DND-41 (cell line): ENCODE data around the gene CEP112.

Source experiments
- ATAC-seq: fragments of 200-7000 bp; cut with Tn5 transposase; 3 replicates; pipeline ENCODE4 v1.9.1; 2021; ENCODE audit warnings: low read depth; ENCODE audit not compliant: insufficient read depth
- DNase-seq: peaks from one replicate; pipeline ENCODE4 v3.0.0-alpha.2; 2020
- H2AFZ ChIP-seq: 2 replicates; pipeline ENCODE4 v1.6.0; 2012; ENCODE audit warnings: low read depth, low read length
- H3K27ac ChIP-seq: 2 replicates; pipeline ENCODE4 v1.5.1; 2012; ENCODE audit warnings: low read length, inconsistent platforms
- H3K27me3 ChIP-seq: fragments of 200-600 bp; sonication (generic); 2 replicates; pipeline ENCODE4 v1.6.0; 2012; ENCODE audit warnings: low read length, mild to moderate bottlenecking, inconsistent platforms; ENCODE audit not compliant: insufficient read depth, poor library complexity
- H3K36me3 ChIP-seq: 2 replicates; pipeline ENCODE4 v1.5.1; 2012; ENCODE audit warnings: low read length, inconsistent platforms; ENCODE audit not compliant: insufficient read depth
- H3K4me1 ChIP-seq: 2 replicates; pipeline ENCODE4 v1.5.1; 2012; ENCODE audit warnings: mild to moderate bottlenecking, low read length; ENCODE audit not compliant: insufficient read depth
- H3K4me2 ChIP-seq: 2 replicates; pipeline ENCODE4 v1.6.0; 2012; ENCODE audit warnings: mild to moderate bottlenecking, moderate library complexity, low read length, inconsistent platforms; ENCODE audit not compliant: insufficient read depth
- H3K4me3 ChIP-seq, 2 experiments: fragments of 200-600 bp in 1 of 2; shearing (Covaris generic) in 1 of 2; 2 replicates each; pipeline ENCODE4 v1.5.1; 2012 to 2016; ENCODE audit warnings: inconsistent platforms in 2 of 2, low read length in 2 of 2, mild to moderate bottlenecking in 2 of 2, low read depth in 1 of 2, moderate library complexity in 1 of 2
- H3K79me2 ChIP-seq: 2 replicates; pipeline ENCODE4 v1.6.0; 2012; ENCODE audit warnings: low read length, inconsistent platforms; ENCODE audit not compliant: insufficient read depth
- H3K9ac ChIP-seq: 2 replicates; pipeline ENCODE4 v1.6.0; 2012; ENCODE audit warnings: low read depth, mild to moderate bottlenecking, inconsistent platforms, low read length, moderate library complexity
- H3K9me3 ChIP-seq: 2 replicates; pipeline ENCODE4 v1.5.1; 2012; ENCODE audit warnings: low read length, moderate library complexity, mild to moderate bottlenecking, inconsistent platforms; ENCODE audit not compliant: insufficient read depth, severe bottlenecking
- H4K20me1 ChIP-seq: 2 replicates; pipeline ENCODE4 v1.6.0; 2012; ENCODE audit warnings: low read length; ENCODE audit not compliant: insufficient read depth
- EZH2 ChIP-seq: IDR thresholded peaks from 3 replicates; pipeline ENCODE4 v1.6.1; 2012; ENCODE audit warnings: borderline replicate concordance, low read depth, mild to moderate bottlenecking, moderate library complexity, low read length, inconsistent platforms; ENCODE audit not compliant: severe bottlenecking
- TF ChIP-seq, protein P1 (sequence below): IDR thresholded peaks from 2 replicates; pipeline ENCODE4 v1.5.1; 2012; ENCODE audit warnings: borderline replicate concordance, low read length, moderate library complexity, mild to moderate bottlenecking; ENCODE audit not compliant: poor library complexity, severe bottlenecking; ENCODE audit errors: extremely low read depth

CEP112 gene

GRCh38 chr17:65780111-65780510, 411.8 kb downstream of the CEP112 start:
- Histone ChIP-seq H3K27ac (no peak overlapping the region), H4K20me1 (no peaks in the 10 kb centered on the region), H3K9ac (no peak overlapping the region), H3K27me3 (no peaks in the 10 kb centered on the region), H3K36me3 (no peaks in the 10 kb centered on the region), H3K4me2 (no peak overlapping the region), H3K4me3 (no peak overlapping the region), H3K4me1 (0 out of 2 replicates have a peak, but pooled peaks cover under 1% of the 10 kb centered on the region), H3K9me3 (no peaks in the 10 kb centered on the region), H2AFZ (no peak overlapping the region), H3K79me2 (no peaks in the 10 kb centered on the region)
- DNase-seq = no peak
- TF ChIP-seq, protein P1, sequence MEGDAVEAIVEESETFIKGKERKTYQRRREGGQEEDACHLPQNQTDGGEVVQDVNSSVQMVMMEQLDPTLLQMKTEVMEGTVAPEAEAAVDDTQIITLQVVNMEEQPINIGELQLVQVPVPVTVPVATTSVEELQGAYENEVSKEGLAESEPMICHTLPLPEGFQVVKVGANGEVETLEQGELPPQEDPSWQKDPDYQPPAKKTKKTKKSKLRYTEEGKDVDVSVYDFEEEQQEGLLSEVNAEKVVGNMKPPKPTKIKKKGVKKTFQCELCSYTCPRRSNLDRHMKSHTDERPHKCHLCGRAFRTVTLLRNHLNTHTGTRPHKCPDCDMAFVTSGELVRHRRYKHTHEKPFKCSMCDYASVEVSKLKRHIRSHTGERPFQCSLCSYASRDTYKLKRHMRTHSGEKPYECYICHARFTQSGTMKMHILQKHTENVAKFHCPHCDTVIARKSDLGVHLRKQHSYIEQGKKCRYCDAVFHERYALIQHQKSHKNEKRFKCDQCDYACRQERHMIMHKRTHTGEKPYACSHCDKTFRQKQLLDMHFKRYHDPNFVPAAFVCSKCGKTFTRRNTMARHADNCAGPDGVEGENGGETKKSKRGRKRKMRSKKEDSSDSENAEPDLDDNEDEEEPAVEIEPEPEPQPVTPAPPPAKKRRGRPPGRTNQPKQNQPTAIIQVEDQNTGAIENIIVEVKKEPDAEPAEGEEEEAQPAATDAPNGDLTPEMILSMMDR = no peak
- TF ChIP-seq EZH2 = no peak
- ATAC-seq = no peak

GRCh38 chr17:65776890-65777289, 415.0 kb downstream of the CEP112 start:
- Histone ChIP-seq H3K9ac (no peak overlapping the region), H3K4me1 (peaks cover 12% of the 10 kb centered on the region), H3K79me2 (no peaks in the 10 kb centered on the region), H3K27ac (no peak overlapping the region), H3K4me2 (no peak overlapping the region), H3K9me3 (no peaks in the 10 kb centered on the region), H3K36me3 (no peaks in the 10 kb centered on the region), H2AFZ (no peak overlapping the region), H3K4me3 (no peak overlapping the region), H3K27me3 (no peaks in the 10 kb centered on the region), H4K20me1 (no peaks in the 10 kb centered on the region)
- ATAC-seq (no peak), DNase-seq (no peak)
- TF ChIP-seq EZH2 = no peak
- TF ChIP-seq, protein P1 = no peak

GRCh38 chr17:65774787-65775186, 417.1 kb downstream of the CEP112 start:
- H3K79me2 ChIP-seq = no peaks in the 10 kb centered on the region
- H3K9ac ChIP-seq = no peak overlapping the region
- H3K36me3 ChIP-seq = no peaks in the 10 kb centered on the region
- H2AFZ ChIP-seq = peak overlapping the region; percentile 31; the same call in 1 of the 2 replicates
- ATAC-seq (peak; percentile 42; the same call in 1 of the 3 replicates), DNase-seq (no peak)
- no peaks in the 10 kb centered on the region for H4K20me1 ChIP-seq
- H3K4me2 ChIP-seq = no peak overlapping the region
- H3K4me3 ChIP-seq = no peak overlapping the region
- peak overlapping the region; percentile 46; the same call in 1 of the 2 replicates for H3K27ac ChIP-seq
- no peaks in the 10 kb centered on the region for H3K27me3 ChIP-seq
- peaks cover 12% of the 10 kb centered on the region for H3K4me1 ChIP-seq
- H3K9me3 ChIP-seq = no peaks in the 10 kb centered on the region
- TF ChIP-seq, protein P1 = no peak

DNA sequence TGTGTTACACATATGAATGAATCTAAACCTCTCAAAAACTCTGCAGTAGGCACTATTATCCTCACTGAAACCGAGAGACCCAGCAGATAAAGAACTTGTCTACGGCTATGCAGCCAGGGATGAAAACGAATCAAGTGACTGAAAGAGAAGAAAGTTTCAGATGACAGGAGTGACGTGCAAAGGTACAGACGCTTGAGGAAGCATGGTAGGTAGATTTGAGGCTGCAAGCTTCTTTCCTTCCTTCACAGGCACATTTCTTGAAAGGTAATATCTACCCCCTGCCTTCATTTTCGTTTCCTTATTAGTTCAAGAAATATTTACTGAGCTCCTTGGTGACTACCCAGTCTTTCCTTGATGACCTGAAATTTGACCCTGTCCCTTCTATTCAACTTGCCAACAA, 418.9 kb downstream of the CEP112 start:
- Histone ChIP-seq H3K27ac (no peak overlapping the region), H3K9ac (no peak overlapping the region), H3K4me3 (no peak overlapping the region), H3K9me3 (no peaks in the 10 kb centered on the region), H3K27me3 (no peaks in the 10 kb centered on the region), H2AFZ (no peak overlapping the region), H3K4me2 (no peak overlapping the region), H4K20me1 (no peaks in the 10 kb centered on the region), H3K36me3 (no peaks in the 10 kb centered on the region), H3K79me2 (no peaks in the 10 kb centered on the region), H3K4me1 (peaks cover 12% of the 10 kb centered on the region)
- no peak for DNase-seq
- no peak for ATAC-seq
- TF ChIP-seq, protein P1 = no peak
- no peak for TF ChIP-seq EZH2
